Measurements from ENCODE around the gene CEP57L1. TPM values are rescaled to one million over a fixed set of nuclear protein-coding genes. Genes with fewer than 3 reads are reported as not detected.

The CEP57L1 gene
- total RNA-seq, result 7.3 TPM
- long read RNA-seq, partial matches to known transcripts, result 0 of 7 reads
- long read RNA-seq, other reads (novel, unspliced or antisense), result 4 of 7 reads

- ATAC-seq, result peak; percentile 75
- DNase-seq, result peak; percentile 95
- intact Hi-C loops (cut with micrococcal nuclease), result no loop called here
Measured at GRCh38 chr6:109095036-109095834, at the start of gene CEP57L1. CEP57L1 (plus strand) TSS chr6:109095507; CDS start chr6:109145222, 49,715 bp downstream.

GRCh38 chr6:109048176-109048575 lies 47.1 kb upstream of the CEP57L1 start:
- intact Hi-C loops (cut with micrococcal nuclease), result no loop called here
- DNase-seq, result no peak
- ATAC-seq, result no peak

GRCh38 chr6:109048670-109049415 lies 46.5 kb upstream of the CEP57L1 start:
- ATAC-seq (no peak), DNase-seq (no peak)
- intact Hi-C loops (cut with micrococcal nuclease), result no loop called here

- no peak for DNase-seq
- intact Hi-C loops (cut with micrococcal nuclease), result no loop called here
- no peak for ATAC-seq
Measured at GRCh38 chr6:109050012-109050411, 45.3 kb upstream of the CEP57L1 start.

GRCh38 chr6:109050447-109051102 lies 44.7 kb upstream of the CEP57L1 start:
- DNase-seq, result no peak
- no peak for ATAC-seq
- intact Hi-C loops (cut with micrococcal nuclease), result no loop called here

- ATAC-seq, result no peak
- intact Hi-C loops (cut with micrococcal nuclease), result no loop called here
- DNase-seq, result no peak
Measured at GRCh38 chr6:109051301-109052017, 43.8 kb upstream of the CEP57L1 start.

- DNase-seq, result no peak
- ATAC-seq, result no peak
- intact Hi-C loops (cut with micrococcal nuclease), result no loop called here
Measured at GRCh38 chr6:109052018-109052651, 43.2 kb upstream of the CEP57L1 start.

GRCh38 chr6:109052852-109053251 lies 42.5 kb upstream of the CEP57L1 start:
- ATAC-seq, result no peak
- intact Hi-C loops (cut with micrococcal nuclease), result no loop called here
- DNase-seq, result no peak

- DNase-seq (no peak), ATAC-seq (no peak)
- intact Hi-C loops (cut with micrococcal nuclease), result no loop called here
Measured at GRCh38 chr6:109053336-109053735, 42.0 kb upstream of the CEP57L1 start.

- ATAC-seq (no peak), DNase-seq (no peak)
- intact Hi-C loops (cut with micrococcal nuclease), result no loop called here
Measured at GRCh38 chr6:109055771-109056235, 39.5 kb upstream of the CEP57L1 start.

- intact Hi-C loops (cut with micrococcal nuclease), result no loop called here
- ATAC-seq (no peak), DNase-seq (no peak)
Measured at GRCh38 chr6:109056661-109057060, 38.6 kb upstream of the CEP57L1 start.

- intact Hi-C loops (cut with micrococcal nuclease), result no loop called here
- DNase-seq, result no peak
- ATAC-seq, result no peak
Measured at GRCh38 chr6:109058620-109059019, 36.7 kb upstream of the CEP57L1 start.

- DNase-seq (no peak), ATAC-seq (no peak)
- intact Hi-C loops (cut with micrococcal nuclease), result no loop called here
Measured at GRCh38 chr6:109059153-109059552, 36.2 kb upstream of the CEP57L1 start.

- intact Hi-C loops (cut with micrococcal nuclease), result loop anchor here (10.0 kb wide), 1 partner anchor 55 kb away; no protein-coding TSS in a partner anchor
- ATAC-seq (peak; percentile 62), DNase-seq (no peak)
Measured at GRCh38 chr6:109059571-109060021, 35.7 kb upstream of the CEP57L1 start.

GRCh38 chr6:109060571-109060970 lies 34.7 kb upstream of the CEP57L1 start:
- ATAC-seq (no peak), DNase-seq (no peak)
- intact Hi-C loops (cut with micrococcal nuclease), result loop anchor here (10.0 kb wide), 1 partner anchor 56 kb away; no protein-coding TSS in a partner anchor

GRCh38 chr6:109062216-109062615 lies 33.1 kb upstream of the CEP57L1 start:
- intact Hi-C loops (cut with micrococcal nuclease), result loop anchor here (10.0 kb wide), 1 partner anchor 57 kb away; no protein-coding TSS in a partner anchor
- ATAC-seq (peak; percentile 37), DNase-seq (no peak)

GRCh38 chr6:109062767-109063352 lies 32.4 kb upstream of the CEP57L1 start:
- no peak for DNase-seq
- peak; percentile 51 for ATAC-seq
- intact Hi-C loops (cut with micrococcal nuclease), result loop anchor here (10.0 kb wide), 1 partner anchor 58 kb away; no protein-coding TSS in a partner anchor

- intact Hi-C loops (cut with micrococcal nuclease), result loop anchor here (10.0 kb wide), 1 partner anchor 65 kb away; no protein-coding TSS in a partner anchor
- no peak for DNase-seq
- ATAC-seq, result no peak
Measured at GRCh38 chr6:109069746-109070145, 25.6 kb upstream of the CEP57L1 start.

Data from left ventricle myocardium superior (tissue), 1 donor.